Putamen (tissue), 1 donor: ENCODE measurements around the gene NTF3.

Experiments
- DNase-seq: peaks from one replicate; pipeline ENCODE4 v3.0.0-alpha.2; 2016; ENCODE audit warnings: low spot score

Gene NTF3

DNA sequence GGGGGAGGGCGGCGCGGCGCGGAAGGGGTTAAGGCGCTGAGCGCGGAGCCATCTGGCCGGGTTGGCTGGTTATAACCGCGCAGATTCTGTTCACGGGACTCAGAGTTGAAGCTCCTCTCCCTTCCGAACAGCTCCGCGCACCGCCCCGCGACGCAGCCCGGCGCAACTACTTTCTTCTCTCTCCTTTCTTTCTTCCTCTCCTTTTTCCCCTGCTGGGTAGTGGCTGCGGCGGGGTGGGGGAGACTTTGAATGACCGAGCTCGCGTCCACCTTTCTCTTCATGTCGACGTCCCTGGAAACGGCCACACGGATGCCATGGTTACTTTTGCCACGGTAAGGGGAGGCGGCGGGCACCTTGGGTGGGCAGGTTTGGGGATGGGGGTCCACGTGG is at the start of gene NTF3:
NTF3 (plus strand) TSS at position 98 of the 390 bp plus-strand sequence; CDS start at position 315, 217 bp downstream.
- no peak for DNase-seq

DNA sequence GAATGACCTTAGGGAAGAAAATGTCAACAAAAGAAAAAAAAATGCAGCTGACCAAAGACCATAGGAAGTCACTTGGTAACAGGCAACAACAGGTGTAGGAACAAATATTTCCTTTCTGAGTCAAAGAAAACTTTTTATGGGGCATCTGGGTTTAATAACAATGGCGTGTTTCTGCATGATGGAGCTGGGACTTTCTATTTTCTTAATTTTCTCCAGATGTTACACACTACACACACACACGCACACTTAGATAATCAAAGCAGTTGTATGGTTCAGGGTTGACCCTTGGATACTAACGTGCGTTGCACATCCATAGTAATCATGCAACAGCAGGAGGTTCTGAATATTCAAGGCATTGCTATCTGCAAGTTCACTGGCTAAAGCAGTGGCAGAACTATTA is 47.9 kb upstream of the NTF3 start:
- no peak for DNase-seq

DNA sequence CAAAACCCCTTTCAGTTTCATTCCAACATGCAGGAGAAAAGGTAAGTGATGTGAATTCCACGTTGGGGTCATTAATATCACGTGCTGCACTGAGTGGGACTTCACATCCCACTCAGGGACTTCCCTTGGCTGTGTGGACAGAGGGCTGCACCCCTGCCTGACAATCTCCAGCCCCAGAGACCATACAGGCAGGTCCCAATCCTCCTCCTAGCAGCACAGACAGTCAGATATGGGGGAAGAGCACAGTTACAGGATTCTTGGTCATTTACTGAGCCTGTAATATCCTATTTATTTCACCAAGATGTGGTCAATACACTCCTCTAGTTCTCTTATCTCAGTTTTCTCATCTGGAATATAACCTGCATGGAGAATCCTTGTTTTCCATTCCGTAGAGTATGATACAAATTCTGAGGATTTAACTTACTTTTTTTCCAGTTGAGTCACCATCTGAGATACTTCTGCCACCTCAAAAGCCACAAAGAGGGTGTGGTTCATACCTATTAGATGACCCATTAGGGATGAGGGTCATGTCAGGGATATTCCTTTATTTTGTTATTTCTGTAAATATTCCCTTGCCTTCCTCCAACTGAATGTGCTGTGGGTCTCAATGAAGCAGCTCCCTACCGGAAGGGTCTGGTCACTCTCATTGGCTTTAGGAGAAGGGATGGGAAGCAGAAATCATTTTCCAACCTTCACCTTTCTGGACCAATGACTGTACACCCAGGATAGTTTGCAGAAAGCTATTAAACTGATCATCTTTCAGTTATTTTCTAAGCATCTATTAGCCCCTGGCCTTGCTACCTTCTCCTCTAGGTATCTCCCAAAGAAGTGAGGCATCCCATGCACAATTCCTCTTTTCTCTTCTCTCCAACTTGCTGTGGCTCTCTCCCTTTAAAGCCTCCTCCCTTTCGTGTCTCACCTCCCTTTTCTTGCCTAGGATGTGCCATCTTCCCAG is 43.0 kb upstream of the NTF3 start:
- no peak for DNase-seq

DNA sequence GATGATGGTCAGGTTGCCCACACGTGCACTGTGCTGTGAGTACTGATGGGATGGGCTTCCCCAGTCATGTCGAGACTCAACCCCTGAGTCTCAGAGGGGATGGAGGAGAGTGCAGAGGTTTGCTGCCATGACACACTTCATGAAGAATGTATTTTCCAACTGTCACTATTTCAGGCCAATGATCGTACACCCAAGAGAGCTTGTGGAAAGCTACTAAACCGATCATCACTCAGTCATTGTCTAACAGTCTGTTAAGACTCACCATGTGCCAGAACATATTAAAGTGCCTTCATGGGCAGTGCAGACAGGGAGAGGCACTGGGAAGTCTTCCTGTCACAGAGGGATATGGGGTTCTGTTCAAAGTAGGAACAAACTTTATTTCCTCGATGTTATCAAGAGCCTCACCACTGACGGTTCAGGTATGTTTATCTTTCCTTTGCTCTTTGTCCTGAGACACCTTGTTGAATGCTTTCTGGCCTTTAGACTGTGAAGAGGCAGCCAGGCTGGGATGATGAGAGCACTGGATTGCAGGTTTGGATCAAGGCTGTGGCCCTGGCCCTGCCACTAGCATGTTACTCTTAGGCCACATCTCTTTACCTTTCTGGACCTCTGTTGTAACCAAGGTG is 41.6 kb upstream of the NTF3 start:
- no peak for DNase-seq

DNA sequence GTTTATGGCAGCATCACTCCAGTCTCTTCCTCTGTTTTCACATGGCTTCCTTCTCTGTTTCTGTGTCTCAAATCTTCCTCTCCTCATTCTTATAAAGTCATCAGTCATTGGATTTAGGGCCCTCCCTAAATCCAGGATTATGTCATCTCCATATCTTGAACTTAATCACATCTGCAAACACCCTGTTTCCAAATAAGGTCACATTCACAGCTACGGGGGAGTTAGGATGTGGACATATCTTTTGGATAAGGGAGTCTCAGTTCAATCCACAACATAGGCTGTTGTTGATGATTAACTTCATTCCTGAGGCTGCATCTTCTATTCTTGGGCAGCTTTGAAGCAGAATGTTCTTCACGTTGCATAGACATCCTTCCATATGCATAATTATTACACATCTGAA is 40.3 kb upstream of the NTF3 start:
- DNase-seq = no peak

DNA sequence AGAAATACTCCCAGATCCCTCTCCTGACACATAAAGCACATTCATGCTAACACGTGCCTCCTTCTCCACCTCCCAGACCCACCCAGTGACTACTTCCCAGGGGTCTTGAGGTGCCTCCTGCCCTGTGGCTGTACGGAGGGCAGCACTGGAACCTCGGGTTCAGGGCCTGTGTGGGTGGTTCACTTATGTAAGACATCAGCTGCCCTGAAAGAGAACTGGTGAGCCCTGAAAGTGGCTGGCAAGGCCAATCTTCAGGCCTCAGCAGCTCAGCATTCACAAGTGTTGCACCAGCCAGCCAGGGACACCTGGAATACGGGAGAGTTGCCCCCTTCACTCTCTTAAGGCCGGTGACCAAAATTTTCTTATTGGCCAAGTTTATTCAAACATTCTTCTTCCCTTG is 38.9 kb upstream of the NTF3 start:
- DNase-seq = no peak

DNA sequence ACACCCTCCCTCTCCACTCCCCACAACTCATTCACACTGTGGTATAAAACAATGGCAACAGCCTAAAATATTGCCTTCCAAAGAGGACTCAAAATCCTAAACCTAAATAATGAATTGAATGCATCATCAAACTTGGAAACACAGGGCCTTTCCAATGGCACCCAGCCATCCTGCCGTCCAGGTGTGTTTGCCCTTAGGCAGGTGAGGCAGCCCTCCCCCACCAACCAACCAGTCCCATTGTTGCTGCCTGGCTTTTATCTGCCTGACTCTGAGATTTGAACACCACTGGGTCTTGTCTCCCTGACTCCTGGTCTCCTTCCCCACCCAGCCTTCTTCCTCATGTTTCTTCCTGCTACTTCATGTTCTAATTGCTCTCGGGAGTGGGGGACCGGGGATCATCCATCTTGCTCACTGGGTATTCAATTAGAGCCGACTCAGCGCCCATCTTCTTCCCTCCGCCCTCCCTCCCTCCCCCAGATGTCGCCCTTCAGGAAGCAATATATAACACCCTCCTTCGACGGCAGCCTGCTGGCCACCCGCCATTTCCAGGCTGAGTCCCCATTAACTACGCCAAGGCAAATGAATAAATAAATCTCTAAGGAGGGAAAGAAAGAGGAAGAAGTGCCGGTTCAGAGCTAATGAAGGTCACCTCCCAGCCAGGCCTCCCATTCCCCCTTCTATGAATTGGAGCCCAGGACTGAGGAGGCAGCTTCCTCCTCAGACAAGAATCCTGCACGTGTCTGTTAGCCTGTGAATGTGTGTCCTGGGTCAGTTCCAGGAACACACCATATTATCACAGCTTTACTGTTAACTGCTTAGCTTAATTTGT is 36.3 kb upstream of the NTF3 start:
- DNase-seq = no peak

DNA sequence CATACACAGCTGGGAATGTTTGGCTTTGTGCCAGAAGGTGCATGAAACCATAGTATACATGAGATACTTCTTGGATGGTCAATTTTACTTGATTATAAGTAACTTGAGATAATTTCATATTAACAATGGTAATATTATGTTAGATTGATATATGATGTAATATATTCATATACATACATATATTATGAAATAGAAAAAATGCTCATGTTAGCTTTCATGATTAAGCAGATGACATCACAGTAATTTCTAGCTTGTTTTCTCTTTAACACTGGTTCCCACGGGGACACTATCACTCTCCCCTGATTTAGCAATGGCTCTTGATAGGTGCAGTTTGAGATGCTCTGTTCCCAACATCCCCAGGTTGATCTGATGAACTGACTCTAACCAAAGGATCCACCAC is 35.4 kb upstream of the NTF3 start:
- no peak for DNase-seq

DNA sequence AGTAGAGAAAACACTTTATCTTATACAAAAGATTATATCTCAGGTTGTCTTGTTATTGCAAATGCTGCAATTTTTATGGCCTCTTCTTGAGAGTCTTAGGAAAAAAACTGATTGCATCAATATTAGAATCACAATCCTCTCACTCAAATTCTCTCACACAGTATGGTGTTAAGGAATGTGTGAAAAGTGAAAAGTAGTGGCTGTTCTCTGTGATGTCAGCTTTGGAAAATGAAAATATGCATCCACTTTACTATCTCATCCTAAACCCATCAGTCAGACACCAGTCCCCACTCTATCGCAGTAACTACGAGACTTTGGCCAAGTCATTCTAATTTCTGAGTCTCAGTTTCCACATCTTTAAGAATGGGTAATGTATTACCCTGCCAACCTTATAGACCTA is 32.6 kb upstream of the NTF3 start:
- DNase-seq = no peak

DNA sequence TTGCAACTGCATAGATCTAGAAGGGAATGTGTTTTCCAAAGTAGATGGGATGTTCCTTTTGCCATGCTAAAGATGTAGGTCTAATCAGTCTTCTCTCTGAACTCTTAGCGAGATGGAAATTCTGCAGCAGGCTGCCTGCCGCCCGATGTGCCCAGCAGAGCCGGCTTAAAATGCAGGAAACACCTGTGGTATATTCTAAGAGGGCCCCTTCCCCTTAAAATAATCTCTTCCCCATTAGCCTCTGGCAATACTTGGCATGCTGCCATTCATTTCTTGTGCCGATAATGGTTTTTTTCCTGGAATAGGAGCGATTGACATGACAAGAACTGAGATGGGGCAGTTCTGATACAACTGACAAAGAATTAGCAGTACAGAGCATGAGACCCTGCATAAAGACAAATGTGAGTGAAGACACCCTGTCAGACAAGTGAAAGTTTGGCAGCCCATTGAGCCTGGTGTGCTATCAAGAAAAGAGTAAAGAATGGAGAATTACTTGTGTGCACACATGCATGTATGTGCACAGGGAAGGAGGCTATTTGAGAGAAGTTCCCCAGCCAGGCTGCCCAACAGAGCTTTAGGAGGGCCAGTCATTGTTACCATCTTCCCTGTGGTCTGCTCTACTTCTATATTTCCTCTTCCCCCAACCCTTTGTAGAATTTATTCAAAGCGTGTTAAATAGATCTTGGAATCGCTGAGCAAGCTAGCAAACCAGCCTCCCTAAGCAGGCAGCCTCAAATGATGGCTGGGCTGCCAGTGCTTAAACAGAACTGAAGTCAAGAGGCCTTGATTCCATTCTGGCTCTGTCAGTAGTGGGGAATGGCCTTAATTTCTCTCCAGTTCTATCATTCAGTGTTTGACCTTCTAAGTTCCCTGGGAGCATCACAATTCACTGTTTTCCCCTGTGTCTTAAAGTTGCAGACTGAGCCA is 29.6 kb upstream of the NTF3 start:
- no peak for DNase-seq

DNA sequence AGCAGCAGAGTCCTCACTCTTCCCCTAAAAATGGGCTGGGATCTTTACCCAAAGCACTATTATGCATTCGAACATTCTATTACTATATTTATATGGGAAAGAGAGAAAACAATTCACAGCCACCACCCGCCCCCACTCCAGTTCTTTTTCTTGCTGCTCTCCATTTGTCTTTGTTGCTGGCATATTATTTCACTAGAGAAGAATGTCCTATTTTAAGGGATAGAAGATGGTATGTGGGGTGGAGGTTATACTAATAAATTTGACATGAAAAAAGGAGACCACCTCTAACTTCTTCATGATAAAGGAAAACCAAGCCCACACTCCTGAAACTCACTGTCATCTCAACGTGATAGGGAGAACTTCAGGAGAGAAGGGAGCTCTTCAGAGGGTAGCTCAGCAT is 28.5 kb upstream of the NTF3 start:
- no peak for DNase-seq

DNA sequence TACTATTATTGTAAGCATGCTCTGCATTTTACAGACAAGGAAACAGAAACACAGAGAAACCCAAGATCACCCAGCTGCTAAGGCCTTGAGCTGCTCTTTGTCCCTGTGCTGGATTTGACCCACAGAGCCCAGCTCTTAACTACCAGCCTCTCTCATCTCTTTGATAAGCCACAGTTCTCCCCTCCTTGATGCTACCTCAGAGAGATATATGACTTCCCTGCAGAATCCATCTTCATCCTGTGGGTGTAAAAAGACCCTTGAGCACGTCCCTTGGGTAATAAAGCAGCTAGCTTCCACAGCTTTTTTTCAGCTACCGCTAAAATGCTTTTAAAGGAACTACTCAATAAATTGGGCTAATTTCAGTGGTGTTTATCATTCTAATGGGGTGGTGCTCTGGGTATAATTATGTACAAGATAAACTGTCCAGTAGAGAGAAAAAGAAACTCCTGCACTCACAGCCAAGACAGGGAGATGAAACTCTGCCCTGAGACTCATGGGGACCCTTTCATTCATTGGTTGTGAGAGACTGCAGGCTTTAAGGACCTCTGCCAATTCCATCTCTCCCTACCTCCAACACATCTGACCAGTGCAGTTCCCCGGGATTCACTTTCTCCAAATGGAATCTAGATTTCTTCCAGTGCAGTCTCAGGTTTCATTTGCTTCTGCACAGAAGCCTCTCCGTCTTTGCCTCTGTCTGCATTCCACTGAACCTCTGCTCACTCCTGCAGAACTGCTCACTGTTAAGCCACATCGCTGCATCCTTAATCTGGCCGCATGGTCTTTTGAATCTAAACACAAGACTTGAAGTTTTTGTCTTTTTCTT is 24.7 kb upstream of the NTF3 start:
- DNase-seq = no peak

DNA sequence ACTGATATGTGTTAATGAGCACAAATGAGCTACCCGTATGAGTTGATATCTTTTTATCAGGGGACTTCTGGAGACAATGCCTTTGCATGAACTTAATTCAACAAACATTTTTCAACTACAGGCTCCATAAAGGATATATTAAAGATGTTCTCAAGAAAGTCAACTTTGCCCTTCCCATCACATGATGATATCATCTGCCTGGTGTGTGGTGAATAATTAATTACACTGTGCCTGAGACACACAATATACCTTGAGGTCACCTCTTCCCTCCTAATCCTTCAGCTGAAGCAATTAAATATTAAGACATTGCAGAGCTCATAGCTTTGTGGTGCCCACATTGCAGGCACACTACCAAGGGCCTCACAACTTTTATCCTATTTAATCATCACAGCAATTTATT is 22.3 kb upstream of the NTF3 start:
- DNase-seq = no peak

DNA sequence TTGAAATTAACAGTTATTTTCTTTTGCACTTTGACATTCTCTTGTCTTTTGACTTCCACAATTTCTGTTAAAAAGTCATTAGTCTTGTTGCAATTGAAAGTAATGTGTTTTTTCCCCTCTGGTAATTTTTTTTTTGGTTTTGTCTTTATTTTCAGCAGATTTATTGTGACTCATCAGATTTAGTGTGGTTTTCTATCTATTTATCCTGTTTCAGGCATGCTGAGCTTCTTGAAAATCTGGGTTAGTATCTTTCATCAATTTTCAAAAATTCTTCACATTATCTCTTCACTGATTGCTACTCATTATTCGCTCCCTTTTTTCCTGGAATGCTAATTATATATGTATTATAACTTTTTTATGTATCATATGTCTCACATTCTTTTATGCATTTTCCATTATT is 15.3 kb upstream of the NTF3 start:
- DNase-seq = no peak

DNA sequence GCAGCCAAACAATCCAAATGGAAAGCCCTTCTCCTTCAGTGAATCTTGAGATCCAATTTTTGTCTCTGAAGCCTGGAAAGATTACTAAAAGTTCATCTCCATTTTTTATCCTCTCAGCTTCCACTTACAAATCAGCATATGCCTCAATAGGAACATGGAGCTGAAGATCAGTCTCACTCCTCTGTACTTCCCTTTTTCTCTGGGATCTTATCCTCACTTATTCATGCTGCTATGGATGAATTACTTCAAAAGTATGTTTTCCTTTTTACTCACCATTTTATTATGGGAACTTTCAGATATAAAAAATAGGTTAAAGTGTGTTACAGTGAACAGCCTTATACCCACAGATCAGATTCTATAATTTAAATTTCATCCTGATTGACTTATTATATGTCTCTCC is 14.4 kb upstream of the NTF3 start:
- DNase-seq = no peak

DNA sequence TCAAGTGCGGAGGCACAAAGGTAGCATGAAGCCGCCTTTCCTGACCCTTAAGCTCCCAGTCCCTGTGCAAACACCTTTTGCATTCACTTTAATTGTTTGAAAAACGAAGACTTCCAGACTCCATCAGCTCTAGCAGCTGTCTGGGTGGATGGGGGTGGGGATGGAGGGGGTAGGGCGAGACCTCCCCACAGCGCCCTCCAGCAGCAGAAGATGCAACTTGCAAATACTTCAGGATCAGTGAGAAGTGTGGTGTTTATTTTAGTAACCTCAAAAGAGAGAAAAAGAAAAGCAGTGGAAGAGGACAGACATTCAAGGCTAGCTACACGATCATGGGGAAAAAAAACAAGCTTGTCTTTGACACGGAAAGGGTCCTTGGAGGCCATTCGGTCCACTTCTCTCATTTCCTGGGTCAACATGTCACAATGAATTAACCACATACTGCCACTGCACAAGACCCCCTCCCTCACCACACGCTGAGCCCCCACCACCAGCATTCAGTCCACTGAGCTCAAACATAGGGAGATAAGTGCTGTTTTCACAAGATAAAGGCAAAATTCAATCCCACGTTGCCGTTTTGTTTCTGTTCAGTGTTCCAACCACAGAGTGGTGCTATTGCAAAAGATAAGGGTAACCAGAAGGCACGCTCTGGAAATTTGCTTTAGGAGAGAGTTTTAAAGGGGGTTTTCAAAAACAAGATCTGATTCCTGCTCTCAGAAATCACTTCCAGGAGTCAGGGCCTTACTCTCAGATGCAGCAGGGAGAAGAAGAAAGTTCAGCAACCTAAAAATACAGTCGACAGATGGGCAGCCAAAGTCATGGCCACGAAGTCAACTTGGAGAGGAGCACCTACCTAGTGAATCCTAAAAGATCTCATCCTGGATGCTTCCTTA is 3.3 kb upstream of the NTF3 start:
- no peak for DNase-seq

DNA sequence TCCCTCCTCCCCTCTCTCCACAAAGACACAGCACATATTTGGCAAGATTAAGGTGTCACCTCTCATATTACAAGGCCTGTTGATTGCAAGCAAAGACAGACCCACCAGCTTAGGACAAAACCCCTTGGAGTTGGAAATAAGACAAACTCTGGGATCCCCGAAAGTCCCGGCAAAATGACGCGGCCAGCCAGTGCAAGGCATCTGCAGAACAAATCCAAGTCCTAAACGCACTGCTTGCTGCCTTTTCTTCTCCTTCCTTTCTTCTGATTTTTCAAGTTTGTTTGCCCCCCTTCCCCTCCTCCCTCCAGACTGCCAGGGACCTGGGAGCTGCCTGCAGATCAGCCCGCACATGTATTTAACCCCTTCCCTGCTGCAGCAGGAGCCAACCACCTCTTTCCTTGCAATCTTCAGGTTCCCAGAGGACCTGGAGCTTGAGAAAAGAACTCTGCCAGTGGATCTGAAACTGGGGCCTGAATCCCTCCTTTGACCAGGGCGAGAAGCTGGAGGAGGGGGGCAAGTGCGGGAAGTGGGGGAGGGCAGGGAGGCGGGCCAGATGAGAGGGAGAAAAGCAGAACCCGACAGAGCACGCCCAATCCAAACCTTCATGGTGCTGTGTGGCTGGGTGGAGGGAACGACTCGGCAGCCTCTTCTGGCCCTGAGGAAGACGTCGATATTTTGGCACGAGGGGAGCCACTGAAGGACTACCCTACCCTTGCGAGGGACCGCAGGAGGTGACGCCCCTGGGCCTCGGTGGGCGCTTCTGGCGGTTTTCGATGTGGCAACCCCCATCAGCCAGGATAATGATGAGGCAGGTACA is 2.0 kb upstream of the NTF3 start:
- no peak for DNase-seq
